Cardiac muscle cell (in vitro differentiated cells and primary cell): ENCODE measurements around the gene SNRNP48. TPM values are rescaled to one million over a fixed set of nuclear protein-coding genes. Genes with fewer than 3 reads are reported as not detected.

Experiments
- DNase-seq, 2 donors: peaks; one replicate each; pipeline versions ENCODE4 v3.0.0 to v3.0.0-alpha.2; 2010 to 2017; ENCODE audit warnings: low read depth in 1 of 2, low spot score in 1 of 2
- H3K27ac ChIP-seq: fragments of 200-600 bp; sonication (generic); 2 replicates; pipeline ENCODE4 v1.5.1; 2016
- H3K27me3 ChIP-seq: fragments of 200-600 bp; sonication (generic); 2 replicates; pipeline ENCODE4 v1.6.0; 2016; ENCODE audit warnings: control low read depth
- H3K36me3 ChIP-seq: fragments of 200-600 bp; sonication (generic); 2 replicates; pipeline ENCODE4 v1.5.1; 2016; ENCODE audit warnings: control low read depth
- H3K4me1 ChIP-seq: fragments of 200-600 bp; sonication (generic); 2 replicates; pipeline ENCODE4 v1.8.1; 2017; ENCODE audit warnings: low read depth, mild to moderate bottlenecking, mixed run types
- H3K4me3 ChIP-seq: fragments of 200-600 bp; sonication (generic); 2 replicates; pipeline ENCODE4 v1.5.1; 2016; ENCODE audit warnings: mild to moderate bottlenecking
- H3K9me3 ChIP-seq: fragments of 200-600 bp; sonication (generic); 2 replicates; pipeline ENCODE4 v1.5.1; 2017; ENCODE audit warnings: low read depth, mild to moderate bottlenecking, control low read depth
- polyA plus RNA-seq: library from polyadenylated mRNA; unstranded; fragments of >200 nt; fragmentation: Nextera tagmentation; extraction: Ambion mirVana; gene quantifications from 2 replicates; pipeline ENCODE4 v1.2.1, GENCODE V29; 2016
- total RNA-seq: library from RNA; depleted of rRNA; stranded (reverse); fragments of >200 nt; gene quantifications from 2 replicates; pipeline ENCODE4 v1.2.3, GENCODE V29; 2016
- TF ChIP-seq, protein P1 (sequence below): IDR thresholded peaks from 2 replicates; pipeline ENCODE4 v1.5.1; 2012; ENCODE audit warnings: low read depth, mild to moderate bottlenecking, low read length

Gene SNRNP48
- total and polyA plus RNA-seq, 2 experiments from 2014 or later, result 9.2 to 24.8 TPM

DNA sequence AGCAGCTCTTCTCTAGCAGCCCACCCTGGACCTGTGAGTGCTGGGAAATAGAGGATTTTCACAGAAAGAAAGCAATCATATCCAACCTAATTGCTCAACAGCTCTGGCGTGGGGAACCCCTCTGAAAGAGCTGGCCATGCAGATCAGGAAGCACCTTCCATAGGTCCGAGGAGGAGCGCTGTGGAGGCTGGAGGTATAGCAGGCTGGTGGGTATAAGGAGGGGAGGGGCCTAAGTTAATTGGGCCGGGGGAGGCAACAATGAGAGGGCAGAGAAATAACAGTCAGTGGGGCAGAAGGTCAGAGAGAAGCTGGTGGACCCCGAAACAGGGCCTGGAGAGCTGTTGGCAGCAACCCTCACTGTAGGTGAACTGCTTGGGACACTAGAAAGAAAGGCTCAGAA is 40.8 kb downstream of the SNRNP48 start:
- no peak for DNase-seq
- no peaks in the 10 kb centered on the region for H3K27me3 ChIP-seq
- no peaks in the 10 kb centered on the region for H3K4me1 ChIP-seq
- no peaks in the 10 kb centered on the region for H3K36me3 ChIP-seq
- no peak overlapping the region for H3K27ac ChIP-seq
- H3K4me3 ChIP-seq, result no peak overlapping the region
- TF ChIP-seq, protein P1, sequence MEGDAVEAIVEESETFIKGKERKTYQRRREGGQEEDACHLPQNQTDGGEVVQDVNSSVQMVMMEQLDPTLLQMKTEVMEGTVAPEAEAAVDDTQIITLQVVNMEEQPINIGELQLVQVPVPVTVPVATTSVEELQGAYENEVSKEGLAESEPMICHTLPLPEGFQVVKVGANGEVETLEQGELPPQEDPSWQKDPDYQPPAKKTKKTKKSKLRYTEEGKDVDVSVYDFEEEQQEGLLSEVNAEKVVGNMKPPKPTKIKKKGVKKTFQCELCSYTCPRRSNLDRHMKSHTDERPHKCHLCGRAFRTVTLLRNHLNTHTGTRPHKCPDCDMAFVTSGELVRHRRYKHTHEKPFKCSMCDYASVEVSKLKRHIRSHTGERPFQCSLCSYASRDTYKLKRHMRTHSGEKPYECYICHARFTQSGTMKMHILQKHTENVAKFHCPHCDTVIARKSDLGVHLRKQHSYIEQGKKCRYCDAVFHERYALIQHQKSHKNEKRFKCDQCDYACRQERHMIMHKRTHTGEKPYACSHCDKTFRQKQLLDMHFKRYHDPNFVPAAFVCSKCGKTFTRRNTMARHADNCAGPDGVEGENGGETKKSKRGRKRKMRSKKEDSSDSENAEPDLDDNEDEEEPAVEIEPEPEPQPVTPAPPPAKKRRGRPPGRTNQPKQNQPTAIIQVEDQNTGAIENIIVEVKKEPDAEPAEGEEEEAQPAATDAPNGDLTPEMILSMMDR, result no peak
- no peaks in the 10 kb centered on the region for H3K9me3 ChIP-seq

- no peak overlapping the region for H3K27ac ChIP-seq
- no peaks in the 10 kb centered on the region for H3K36me3 ChIP-seq
- DNase-seq, result no peak
- no peaks in the 10 kb centered on the region for H3K4me1 ChIP-seq
- H3K27me3 ChIP-seq, result no peaks in the 10 kb centered on the region
- TF ChIP-seq, protein P1, result no peak
- H3K4me3 ChIP-seq, result no peak overlapping the region
- H3K9me3 ChIP-seq, result no peaks in the 10 kb centered on the region
Observed at GRCh38 chr6:7631466-7631865, 41.5 kb downstream of the SNRNP48 start.

GRCh38 chr6:7632501-7633290 is 42.7 kb downstream of the SNRNP48 start:
- no peak overlapping the region for H3K27ac ChIP-seq
- no peaks in the 10 kb centered on the region for H3K4me1 ChIP-seq
- DNase-seq, result peak in 1 of 2 donors; percentile 43
- H3K27me3 ChIP-seq, result no peaks in the 10 kb centered on the region
- no peaks in the 10 kb centered on the region for H3K36me3 ChIP-seq
- TF ChIP-seq, protein P1, result no peak
- H3K4me3 ChIP-seq, result no peak overlapping the region
- H3K9me3 ChIP-seq, result no peaks in the 10 kb centered on the region

DNA sequence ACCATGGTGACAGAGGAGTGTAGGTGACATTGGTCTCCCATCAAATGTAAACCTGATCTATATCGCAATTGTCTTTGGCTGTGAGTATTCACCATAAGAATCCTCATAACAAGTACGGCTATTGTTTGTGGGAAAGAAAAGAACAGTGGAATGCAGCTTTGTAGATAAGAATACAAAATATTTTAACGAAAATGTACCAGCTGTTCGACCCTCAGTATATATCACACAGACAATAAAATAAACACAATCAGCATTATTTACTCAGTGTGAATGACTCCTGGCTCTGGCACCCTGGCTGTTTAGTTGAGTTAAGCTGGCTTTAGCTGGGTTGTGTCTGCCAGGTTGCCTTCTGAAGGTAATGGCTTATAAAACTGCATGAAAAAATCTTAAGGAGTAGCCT is 43.4 kb downstream of the SNRNP48 start:
- Histone ChIP-seq H3K36me3 (no peaks in the 10 kb centered on the region), H3K4me1 (no peaks in the 10 kb centered on the region), H3K4me3 (no peak overlapping the region), H3K27ac (no peak overlapping the region), H3K9me3 (no peaks in the 10 kb centered on the region), H3K27me3 (no peaks in the 10 kb centered on the region)
- DNase-seq, result peak in 1 of 2 donors; percentile 70
- TF ChIP-seq, protein P1, result no peak

- TF ChIP-seq, protein P1, result no peak
- H3K27me3 ChIP-seq, result no peaks in the 10 kb centered on the region
- H3K9me3 ChIP-seq, result no peaks in the 10 kb centered on the region
- DNase-seq, result peak in 1 of 2 donors; percentile 65
- H3K4me3 ChIP-seq, result no peak overlapping the region
- no peak overlapping the region for H3K27ac ChIP-seq
- no peaks in the 10 kb centered on the region for H3K4me1 ChIP-seq
- no peaks in the 10 kb centered on the region for H3K36me3 ChIP-seq
Observed at GRCh38 chr6:7636151-7636550, 46.2 kb downstream of the SNRNP48 start.
